Left ventricle myocardium inferior (tissue), 1 donor: ENCODE results near the gene TBCA. TPM values are rescaled to one million over a fixed set of nuclear protein-coding genes. Genes with fewer than 3 reads are reported as not detected.
A peak's percentile ranks its signal among the peaks of the same experiment; 100 is the strongest.

Source experiments
- DNase-seq: peaks from one replicate; pipeline ENCODE4 v3.0.0-alpha.2; 2020
- H3K27ac ChIP-seq: fragments of 200-600 bp; replicated peaks from 2 replicates; pipeline ENCODE4 v1.8.0; 2021
- H3K27me3 ChIP-seq: fragments of 200-600 bp; 2 replicates; pipeline ENCODE4 v1.8.0; 2021; ENCODE audit warnings: low read depth
- H3K36me3 ChIP-seq: fragments of 200-600 bp; 2 replicates; pipeline ENCODE4 v1.8.0; 2021
- H3K4me1 ChIP-seq: fragments of 200-600 bp; 2 replicates; pipeline ENCODE4 v1.8.0; 2021
- H3K4me3 ChIP-seq: fragments of 200-600 bp; 2 replicates; pipeline ENCODE4 v1.8.0; 2021; ENCODE audit warnings: mild to moderate bottlenecking, moderate library complexity
- H3K9me3 ChIP-seq: fragments of 200-600 bp; replicated peaks from 2 replicates; pipeline ENCODE4 v1.8.0; 2021
- CTCF ChIP-seq: fragments of 200-600 bp; IDR thresholded peaks from 2 replicates; pipeline ENCODE4 v1.8.0; 2021; ENCODE audit warnings: antibody characterized with exemption, mild to moderate bottlenecking, borderline replicate concordance
- intact Hi-C: fragments of 100-400 bp; cut with micrococcal nuclease; formaldehyde crosslinking; loops from one replicate; pipeline ENCODE4 v1.11.0; 2022
- total RNA-seq: library from RNA; stranded (reverse); fragmentation: NEBNext Ultra II Directional; extraction: Animal tissue kit (Norgen Biotek cat#: 25700); gene quantifications from one replicate; pipeline ENCODE4 v1.2.1, GENCODE V29; 2021
- donor health status: DM: no; HTN: yes; CAD: no; lungs with severe emphysema.

Gene TBCA
- total RNA-seq, 1 donor from 2014 or later = 147 TPM

- DNase-seq = no peak
- H3K27ac ChIP-seq = no peak overlapping the region
- no peak for TF ChIP-seq CTCF
- peaks cover 88% of the 10 kb centered on the region for H3K27me3 ChIP-seq
- intact Hi-C loops = no loop called here
- no peaks in the 10 kb centered on the region for H3K9me3 ChIP-seq
- H3K36me3 ChIP-seq = no peaks in the 10 kb centered on the region
- H3K4me1 ChIP-seq = no peaks in the 10 kb centered on the region
- no peak overlapping the region for H3K4me3 ChIP-seq
These were observed 124.8 kb downstream of the TBCA start for GRCh38 chr5:77651343-77651742.

GRCh38 chr5:77650686-77651085 is 125.5 kb downstream of the TBCA start:
- no peaks in the 10 kb centered on the region for H3K36me3 ChIP-seq
- no peak for TF ChIP-seq CTCF
- H3K4me1 ChIP-seq = peaks cover 2% of the 10 kb centered on the region
- H3K27me3 ChIP-seq = peaks cover 94% of the 10 kb centered on the region
- H3K27ac ChIP-seq = no peak overlapping the region
- no peak overlapping the region for H3K4me3 ChIP-seq
- H3K9me3 ChIP-seq = no peaks in the 10 kb centered on the region
- intact Hi-C loops = no loop called here
- DNase-seq = no peak

GRCh38 chr5:77649776-77650175 is 126.4 kb downstream of the TBCA start:
- DNase-seq = no peak
- Histone ChIP-seq H3K36me3 (no peaks in the 10 kb centered on the region), H3K4me1 (peaks cover 9% of the 10 kb centered on the region), H3K4me3 (no peak overlapping the region), H3K27ac (no peak overlapping the region), H3K9me3 (no peaks in the 10 kb centered on the region), H3K27me3 (peaks cover 98% of the 10 kb centered on the region)
- TF ChIP-seq CTCF = no peak
- intact Hi-C loops = no loop called here

- H3K27me3 ChIP-seq = peaks cover 99% of the 10 kb centered on the region
- intact Hi-C loops = no loop called here
These were observed 130.0 kb downstream of the TBCA start for GRCh38 chr5:77645995-77646639.

GRCh38 chr5:77645158-77645994 is 130.8 kb downstream of the TBCA start:
- Histone ChIP-seq H3K36me3 (no peaks in the 10 kb centered on the region), H3K9me3 (no peaks in the 10 kb centered on the region), H3K4me1 (peaks cover 32% of the 10 kb centered on the region), H3K4me3 (peak overlapping the region; percentile 49), H3K27ac (no peak overlapping the region), H3K27me3 (peaks cover 99% of the 10 kb centered on the region)
- no peak for DNase-seq
- intact Hi-C loops = no loop called here
- peak; percentile 63 for TF ChIP-seq CTCF

More at GRCh38 chr5:77645995-77646639, 130.0 kb downstream of the TBCA start:
- Histone ChIP-seq H3K27ac (no peak overlapping the region), H3K36me3 (no peaks in the 10 kb centered on the region), H3K9me3 (no peaks in the 10 kb centered on the region), H3K4me1 (peaks cover 25% of the 10 kb centered on the region), H3K4me3 (peak overlapping the region; percentile 49)
- no peak for TF ChIP-seq CTCF
- DNase-seq = no peak
